Caco-2 (cell line): ENCODE results near the gene LIMA1. TPM values are rescaled to one million over a fixed set of nuclear protein-coding genes. Genes with fewer than 3 reads are reported as not detected.

Experiments
- BruUV-seq: library from RNA; stranded (reverse); fragments of 400-500 nt; replicated peaks from 2 replicates; lab custom pipeline; 2021; lab: Mats Ljungman, UMichigan
- CTCF ChIA-PET: fragments of 300-600 bp; sonication (Branson Sonifier 250); formaldehyde crosslinking; loops from one replicate; lab custom pipeline; 2022; ENCODE audit warnings: antibody characterized with exemption; lab: Charles Lee
- POLR2A ChIA-PET: fragments of 300-600 bp; sonication (Branson Sonifier 250); formaldehyde crosslinking; loops from one replicate; lab custom pipeline; 2022; ENCODE audit warnings: antibody characterized with exemption; lab: Charles Lee
- DNase-seq, 2 experiments: peaks; one replicate each; pipeline versions ENCODE4 v3.0.0 to v3.0.0-alpha.2; 2020 to 2022
- H3K27me3 ChIP-seq: replicated peaks from 2 replicates; pipeline ENCODE4 v1.6.0; 2011; ENCODE audit warnings: low read length; ENCODE audit not compliant: control insufficient read depth, insufficient read depth
- H3K36me3 ChIP-seq: 2 replicates; pipeline ENCODE4 v1.5.1; 2011; ENCODE audit warnings: low read length; ENCODE audit not compliant: control insufficient read depth, insufficient read depth
- H3K4me1 ChIP-seq: fragments of 250-450 bp; sonication (Bioruptor Pico); 2 replicates; pipeline ENCODE4 v1.5.1; 2020; ENCODE audit warnings: mild to moderate bottlenecking
- H3K4me3 ChIP-seq: 2 replicates; pipeline ENCODE4 v1.5.1; 2011; ENCODE audit warnings: low read depth, mild to moderate bottlenecking, control low read depth, low read length
- H3K9me3 ChIP-seq: fragments of 250-450 bp; sonication (Bioruptor Pico); 2 replicates; pipeline ENCODE4 v1.5.1; 2020; ENCODE audit warnings: mild to moderate bottlenecking, moderate library complexity
- H3K27ac Mint-ChIP-seq: one replicate; pipeline ENCODE4 v1.8.0; 2022; ENCODE audit warnings: mixed read lengths; ENCODE audit not compliant: unreplicated experiment
- H3K27me3 Mint-ChIP-seq: one replicate; pipeline ENCODE4 v1.8.0; 2022; ENCODE audit warnings: mixed read lengths; ENCODE audit not compliant: insufficient read depth, unreplicated experiment
- H3K36me3 Mint-ChIP-seq: one replicate; pipeline ENCODE4 v1.8.0; 2022; ENCODE audit warnings: mild to moderate bottlenecking, mixed read lengths; ENCODE audit not compliant: insufficient read depth, unreplicated experiment
- H3K4me1 Mint-ChIP-seq: one replicate; pipeline ENCODE4 v1.8.0; 2022; ENCODE audit warnings: low read depth, mixed read lengths; ENCODE audit not compliant: unreplicated experiment
- H3K4me3 Mint-ChIP-seq: one replicate; pipeline ENCODE4 v1.8.0; 2022; ENCODE audit warnings: mild to moderate bottlenecking, moderate library complexity, mixed read lengths; ENCODE audit not compliant: unreplicated experiment
- H3K9me3 Mint-ChIP-seq: one replicate; pipeline ENCODE4 v1.8.0; 2022; ENCODE audit warnings: mixed read lengths; ENCODE audit not compliant: unreplicated experiment
- intact Hi-C: fragments of 100-400 bp; cut with micrococcal nuclease; formaldehyde crosslinking; loops from one replicate; pipeline ENCODE4 v1.10.0; 2022; ENCODE audit not compliant: unreplicated experiment
- total RNA-seq: library from RNA; stranded (reverse); gene quantifications from 2 replicates; pipeline ENCODE4 v1.2.3, GENCODE V29; 2022
- TF ChIP-seq, protein P1 (sequence below), 2 experiments: fragments of 200-600 bp in 1 of 2; IDR thresholded peaks; 1 replicate in 1 of 2; 2 replicates in 1 of 2; pipeline versions ENCODE4 v1.5.1 to v1.8.0; 2011 to 2022; ENCODE audit warnings: antibody characterized with exemption in 1 of 2, control low read depth in 1 of 2, inconsistent platforms in 1 of 2, low read depth in 1 of 2, low read length in 1 of 2, mild to moderate bottlenecking in 1 of 2, moderate library complexity in 1 of 2; ENCODE audit not compliant: insufficient read depth in 1 of 2, severe bottlenecking in 1 of 2, unreplicated experiment in 1 of 2

Gene LIMA1
- total RNA-seq, 1 experiment from 2014 or later = 50.3 TPM

DNA sequence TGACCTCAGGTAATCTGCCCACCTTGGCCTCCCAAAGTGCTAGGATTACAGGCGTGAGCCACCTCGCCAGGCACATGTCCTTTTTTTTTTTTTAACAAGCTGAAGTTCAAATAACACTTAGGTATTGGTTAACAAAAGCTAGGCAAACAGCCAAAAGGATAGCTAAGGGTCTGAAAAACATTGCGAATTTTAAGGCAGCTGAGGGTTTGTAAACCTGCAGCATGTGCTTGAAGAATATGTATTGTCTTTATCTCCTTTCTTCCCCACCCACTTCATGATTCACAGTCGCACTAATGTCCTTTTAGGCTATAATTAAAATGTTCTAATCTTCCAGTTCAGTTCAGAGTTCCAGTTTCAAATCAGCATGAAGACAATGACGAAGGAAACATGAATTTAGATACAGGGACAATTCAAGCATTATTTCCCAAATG is 86.0 kb downstream of the LIMA1 start:
- TF ChIP-seq, protein P1, sequence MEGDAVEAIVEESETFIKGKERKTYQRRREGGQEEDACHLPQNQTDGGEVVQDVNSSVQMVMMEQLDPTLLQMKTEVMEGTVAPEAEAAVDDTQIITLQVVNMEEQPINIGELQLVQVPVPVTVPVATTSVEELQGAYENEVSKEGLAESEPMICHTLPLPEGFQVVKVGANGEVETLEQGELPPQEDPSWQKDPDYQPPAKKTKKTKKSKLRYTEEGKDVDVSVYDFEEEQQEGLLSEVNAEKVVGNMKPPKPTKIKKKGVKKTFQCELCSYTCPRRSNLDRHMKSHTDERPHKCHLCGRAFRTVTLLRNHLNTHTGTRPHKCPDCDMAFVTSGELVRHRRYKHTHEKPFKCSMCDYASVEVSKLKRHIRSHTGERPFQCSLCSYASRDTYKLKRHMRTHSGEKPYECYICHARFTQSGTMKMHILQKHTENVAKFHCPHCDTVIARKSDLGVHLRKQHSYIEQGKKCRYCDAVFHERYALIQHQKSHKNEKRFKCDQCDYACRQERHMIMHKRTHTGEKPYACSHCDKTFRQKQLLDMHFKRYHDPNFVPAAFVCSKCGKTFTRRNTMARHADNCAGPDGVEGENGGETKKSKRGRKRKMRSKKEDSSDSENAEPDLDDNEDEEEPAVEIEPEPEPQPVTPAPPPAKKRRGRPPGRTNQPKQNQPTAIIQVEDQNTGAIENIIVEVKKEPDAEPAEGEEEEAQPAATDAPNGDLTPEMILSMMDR (IDR thresholded peaks at IDR 0.05; ENCODE audit: insufficient read depth in 1 of 2, low read depth in 1 of 2, low read length in 1 of 2, severe bottlenecking in 1 of 2, unreplicated experiment in 1 of 2) = no peak
- H3K36me3 ChIP-seq = peaks cover 6% of the 10 kb centered on the region
- no TSS peak for BruUV-seq
- ChIA-PET POLR2A (no interaction called here), CTCF (interaction anchor here (1.2 kb wide), 1 partner anchor 9 kb away, joined by 7 read pairs; no protein-coding TSS in a partner anchor)
- Mint-ChIP-seq H3K36me3 (peaks cover 60% of the 10 kb centered on the region), H3K27ac (no peak overlapping the region), H3K4me1 (peaks cover 23% of the 10 kb centered on the region), H3K4me3 (no peak overlapping the region), H3K27me3 (no peaks in the 10 kb centered on the region), H3K9me3 (no peaks in the 10 kb centered on the region)
- intact Hi-C loops = no loop called here
- peaks cover 20% of the 10 kb centered on the region for H3K4me1 ChIP-seq
- DNase-seq = no peak
- no peaks in the 10 kb centered on the region for H3K27me3 ChIP-seq
- H3K4me3 ChIP-seq = no peak overlapping the region
- no peaks in the 10 kb centered on the region for H3K9me3 ChIP-seq

DNA sequence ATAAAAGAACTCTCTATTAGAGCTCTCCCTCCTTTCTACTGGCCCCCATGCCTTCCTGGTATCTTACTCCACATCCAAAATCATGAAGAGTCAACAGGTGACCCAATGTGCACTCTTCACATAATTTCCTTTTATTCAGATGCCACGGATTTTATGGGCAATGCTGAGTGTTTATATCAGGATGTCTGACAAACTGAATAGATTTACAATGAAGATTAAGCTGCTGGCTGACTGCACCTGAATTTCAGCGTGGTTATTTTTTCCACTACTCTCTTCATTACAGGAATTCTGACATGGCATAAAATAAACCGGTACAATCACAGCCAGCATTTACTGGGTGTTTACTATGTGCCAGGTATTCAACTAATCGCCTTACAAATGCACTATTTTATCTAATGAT is 86.8 kb downstream of the LIMA1 start:
- Histone ChIP-seq H3K27me3 (no peaks in the 10 kb centered on the region), H3K4me1 (peaks cover 14% of the 10 kb centered on the region), H3K9me3 (no peaks in the 10 kb centered on the region), H3K36me3 (peaks cover 6% of the 10 kb centered on the region), H3K4me3 (no peak overlapping the region)
- DNase-seq = no peak
- no peaks in the 10 kb centered on the region for H3K9me3 Mint-ChIP-seq
- BruUV-seq = no TSS peak
- TF ChIP-seq, protein P1 (IDR thresholded peaks at IDR 0.05; ENCODE audit: insufficient read depth in 1 of 2, low read depth in 1 of 2, low read length in 1 of 2, severe bottlenecking in 1 of 2, unreplicated experiment in 1 of 2) = no peak
- no peak overlapping the region for H3K4me3 Mint-ChIP-seq
- peaks cover 18% of the 10 kb centered on the region for H3K4me1 Mint-ChIP-seq
- H3K36me3 Mint-ChIP-seq = peaks cover 60% of the 10 kb centered on the region
- intact Hi-C loops = no loop called here
- ChIA-PET POLR2A (interaction anchor here (0.6 kb wide), 1 partner anchor 100 kb away, joined by 4 read pairs; no protein-coding TSS in a partner anchor), CTCF (interaction anchor here (0.5 to 1.2 kb wide), 2 partner anchors 8 to 150 kb away, joined by 6 to 7 read pairs; no protein-coding TSS in a partner anchor)
- no peak overlapping the region for H3K27ac Mint-ChIP-seq
- H3K27me3 Mint-ChIP-seq = no peaks in the 10 kb centered on the region

DNA sequence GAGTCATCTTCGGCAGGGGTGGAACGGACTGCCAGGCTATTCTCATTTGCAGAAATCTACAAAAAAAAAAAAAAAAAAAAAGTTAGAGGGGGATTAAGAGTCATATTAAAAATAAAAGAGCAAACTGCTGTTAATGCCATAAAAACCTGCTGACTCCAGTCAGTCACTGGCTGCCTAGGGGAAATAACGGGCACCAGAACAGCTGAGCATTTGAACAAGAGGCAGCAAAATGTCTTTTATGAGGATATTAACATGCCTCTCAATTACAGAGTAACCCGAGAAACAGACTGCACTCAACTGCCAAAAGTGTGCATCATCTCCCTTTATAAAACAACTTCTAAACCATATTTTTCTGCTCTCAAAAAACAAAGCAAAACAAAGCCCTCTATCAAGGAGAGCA is 87.5 kb downstream of the LIMA1 start:
- Histone ChIP-seq H3K4me1 (peaks cover 7% of the 10 kb centered on the region), H3K36me3 (peaks cover 4% of the 10 kb centered on the region; the same call in 1 of the 2 replicates), H3K27me3 (no peaks in the 10 kb centered on the region), H3K4me3 (no peak overlapping the region), H3K9me3 (no peaks in the 10 kb centered on the region)
- peaks cover 12% of the 10 kb centered on the region for H3K4me1 Mint-ChIP-seq
- no peak overlapping the region for H3K27ac Mint-ChIP-seq
- DNase-seq = no peak
- peaks cover 63% of the 10 kb centered on the region for H3K36me3 Mint-ChIP-seq
- BruUV-seq = no TSS peak
- TF ChIP-seq, protein P1 (IDR thresholded peaks at IDR 0.05; ENCODE audit: insufficient read depth in 1 of 2, low read depth in 1 of 2, low read length in 1 of 2, severe bottlenecking in 1 of 2, unreplicated experiment in 1 of 2) = no peak
- H3K27me3 Mint-ChIP-seq = no peaks in the 10 kb centered on the region
- no peak overlapping the region for H3K4me3 Mint-ChIP-seq
- H3K9me3 Mint-ChIP-seq = no peaks in the 10 kb centered on the region
- ChIA-PET CTCF (interaction anchor here (0.5 kb wide), 1 partner anchor 149 kb away, joined by 6 read pairs; no protein-coding TSS in a partner anchor), POLR2A (interaction anchor here (0.5 kb wide), 1 partner anchor 81 kb away, joined by 12 read pairs; no protein-coding TSS in a partner anchor)
- intact Hi-C loops = no loop called here
